SH-SY5Y (cell line): Measurements from ENCODE around the gene FANCB.

Experiments used
- GATA2 ChIP-seq: IDR thresholded peaks from 2 replicates; pipeline ENCODE4 v1.6.1; 2011; ENCODE audit warnings: mild to moderate bottlenecking, low read depth, low read length
- GATA3 ChIP-seq: IDR thresholded peaks from 2 replicates; pipeline ENCODE4 v1.6.1; 2011; ENCODE audit warnings: low read depth, mild to moderate bottlenecking, low read length, moderate library complexity

- TF ChIP-seq GATA3 (no peak), GATA2 (no peak)
Observed at GRCh38 chrX:14829643-14830042, 43.2 kb downstream of the FANCB start.
